Neuron (in vitro differentiated cells): ENCODE measurements around the gene ANKRD30A.
"Not testable (repeated sequence)": the region's sequence is repeated elsewhere in the genome, so short reads cannot be mapped to it uniquely, and the experiment has no call there.

ENCODE experiments used
- H2AFZ ChIP-seq: one replicate; pipeline ENCODE4 v1.6.1; 2013; ENCODE audit warnings: low read depth, mild to moderate bottlenecking, inconsistent platforms, low read length, moderate library complexity
- H3K27me3 ChIP-seq: one replicate; pipeline ENCODE4 v1.6.1; 2013; ENCODE audit warnings: low read length; ENCODE audit not compliant: insufficient read depth
- H3K36me3 ChIP-seq: one replicate; pipeline ENCODE4 v1.6.1; 2013; ENCODE audit warnings: low read length; ENCODE audit not compliant: insufficient read depth
- H3K4me1 ChIP-seq: one replicate; pipeline ENCODE4 v1.6.1; 2013; ENCODE audit warnings: low read length; ENCODE audit not compliant: insufficient read depth
- H3K4me3 ChIP-seq: 2 replicates; pipeline ENCODE4 v1.5.1; 2013; ENCODE audit warnings: mild to moderate bottlenecking, low read length, moderate library complexity
- H3K9me3 ChIP-seq: one replicate; pipeline ENCODE4 v1.6.1; 2013; ENCODE audit warnings: low read length

ANKRD30A gene

DNA sequence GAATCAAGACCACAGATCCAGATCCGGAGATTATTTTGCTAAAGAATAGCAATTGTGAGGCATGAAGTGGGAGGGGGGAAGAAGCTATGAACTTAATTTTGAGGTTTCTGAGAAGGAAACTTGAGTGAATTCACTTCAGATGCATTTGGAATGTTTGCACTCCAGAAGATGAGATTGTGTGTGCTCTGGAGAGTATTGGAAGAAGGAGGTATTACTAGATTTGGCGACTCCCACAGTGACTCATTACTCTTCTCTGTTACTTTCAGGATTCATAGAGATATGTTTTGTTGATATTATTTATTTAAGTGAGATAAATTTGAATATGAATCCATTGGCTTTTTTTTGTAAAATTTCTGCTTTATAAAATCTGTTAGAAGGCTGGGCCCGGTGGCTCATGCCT, 80.7 kb downstream of the ANKRD30A start:
- no peak overlapping the region for H3K4me3 ChIP-seq
- H2AFZ ChIP-seq, result no peak overlapping the region
- H3K9me3 ChIP-seq, result no peaks in the 10 kb centered on the region
- no peaks in the 10 kb centered on the region for H3K36me3 ChIP-seq
- H3K27me3 ChIP-seq, result no peaks in the 10 kb centered on the region
- H3K4me1 ChIP-seq, result no peaks in the 10 kb centered on the region

DNA sequence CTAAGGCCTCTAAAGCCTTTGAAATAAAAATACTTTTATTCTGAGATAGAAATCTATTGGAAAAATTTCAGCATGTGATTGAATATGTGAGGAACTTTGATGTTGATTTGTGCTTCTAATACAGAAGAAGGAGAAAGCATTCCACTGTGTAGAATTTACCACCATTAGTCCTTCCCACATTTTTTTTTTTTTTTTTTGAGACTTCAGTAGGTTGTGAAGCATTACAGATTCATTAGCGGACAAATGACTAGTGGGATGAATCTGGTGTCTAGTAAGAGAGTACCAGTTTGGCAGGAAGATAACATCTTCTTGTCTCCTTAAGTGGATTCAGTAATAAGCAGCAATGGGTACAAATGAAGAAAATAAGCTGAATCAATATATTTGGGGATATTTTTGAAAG, 95.5 kb downstream of the ANKRD30A start:
- H3K27me3 ChIP-seq, result no peaks in the 10 kb centered on the region
- H3K36me3 ChIP-seq, result no peaks in the 10 kb centered on the region
- H3K4me3 ChIP-seq, result no peak overlapping the region
- H2AFZ ChIP-seq, result no peak overlapping the region
- no peaks in the 10 kb centered on the region for H3K4me1 ChIP-seq
- no peaks in the 10 kb centered on the region for H3K9me3 ChIP-seq

DNA sequence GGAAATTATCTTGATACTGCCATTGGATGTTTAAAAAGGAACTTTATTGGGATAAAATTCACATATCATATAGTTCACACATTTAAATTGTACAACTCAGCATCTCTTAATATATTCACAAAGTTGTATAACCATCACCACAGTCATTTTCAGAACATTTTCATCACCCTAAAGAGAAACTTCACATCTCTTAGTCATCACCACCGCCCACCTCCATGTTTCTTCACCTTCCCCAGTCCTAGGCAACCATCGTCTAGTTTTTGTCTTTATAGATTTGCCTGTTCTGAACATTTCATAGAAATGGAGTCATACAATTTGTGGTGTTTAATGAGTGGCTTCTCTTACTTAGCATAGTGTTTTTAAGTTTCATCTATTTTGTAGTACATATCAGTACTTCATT, 96.6 kb downstream of the ANKRD30A start:
- H2AFZ ChIP-seq, result no peak overlapping the region
- H3K4me1 ChIP-seq, result no peaks in the 10 kb centered on the region
- H3K36me3 ChIP-seq, result no peaks in the 10 kb centered on the region
- no peak overlapping the region for H3K4me3 ChIP-seq
- no peaks in the 10 kb centered on the region for H3K9me3 ChIP-seq
- no peaks in the 10 kb centered on the region for H3K27me3 ChIP-seq

DNA sequence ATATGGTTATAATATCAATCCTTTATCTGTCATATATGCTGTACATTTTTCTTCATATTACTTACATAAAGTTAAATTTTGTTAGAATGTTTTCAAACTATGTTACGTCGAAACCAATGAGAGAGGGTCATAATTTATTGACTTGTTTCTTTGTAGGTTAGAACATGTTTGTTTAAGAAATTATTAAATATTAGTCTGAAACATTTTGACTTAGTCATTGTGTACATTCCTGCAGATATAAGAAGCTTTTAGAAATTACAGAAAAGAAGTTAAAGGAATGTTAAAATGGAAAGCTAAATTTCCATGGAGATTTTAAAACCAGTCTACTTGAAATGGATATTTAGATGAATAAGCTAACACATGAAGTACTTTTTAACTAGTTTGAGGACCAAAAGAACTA, 99.8 kb downstream of the ANKRD30A start:
- no peak overlapping the region for H2AFZ ChIP-seq
- no peaks in the 10 kb centered on the region for H3K27me3 ChIP-seq
- H3K36me3 ChIP-seq, result no peaks in the 10 kb centered on the region
- no peaks in the 10 kb centered on the region for H3K4me1 ChIP-seq
- H3K4me3 ChIP-seq, result no peak overlapping the region
- no peaks in the 10 kb centered on the region for H3K9me3 ChIP-seq

DNA sequence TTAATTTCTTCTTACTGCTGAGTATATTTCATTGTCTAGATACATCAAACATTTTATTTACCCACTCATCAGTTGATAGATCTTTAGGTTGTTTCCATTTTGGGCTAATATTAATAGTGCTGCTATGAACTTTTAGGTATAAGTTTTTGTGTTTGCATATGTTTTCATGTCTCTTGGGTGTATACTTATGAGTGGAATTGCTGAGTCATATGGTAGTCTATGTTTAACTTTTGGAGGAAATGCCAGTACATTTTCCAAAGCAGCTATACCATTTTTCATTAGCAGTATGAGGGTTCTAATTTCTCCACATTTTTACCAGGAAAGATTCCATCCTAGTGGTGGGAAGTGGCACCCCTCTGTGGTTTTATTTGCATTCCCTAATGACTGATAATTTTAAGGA, 101.1 kb downstream of the ANKRD30A start:
- H3K4me1 ChIP-seq, result no peaks in the 10 kb centered on the region
- no peak overlapping the region for H2AFZ ChIP-seq
- no peaks in the 10 kb centered on the region for H3K36me3 ChIP-seq
- no peaks in the 10 kb centered on the region for H3K9me3 ChIP-seq
- H3K4me3 ChIP-seq, result no peak overlapping the region
- no peaks in the 10 kb centered on the region for H3K27me3 ChIP-seq

DNA sequence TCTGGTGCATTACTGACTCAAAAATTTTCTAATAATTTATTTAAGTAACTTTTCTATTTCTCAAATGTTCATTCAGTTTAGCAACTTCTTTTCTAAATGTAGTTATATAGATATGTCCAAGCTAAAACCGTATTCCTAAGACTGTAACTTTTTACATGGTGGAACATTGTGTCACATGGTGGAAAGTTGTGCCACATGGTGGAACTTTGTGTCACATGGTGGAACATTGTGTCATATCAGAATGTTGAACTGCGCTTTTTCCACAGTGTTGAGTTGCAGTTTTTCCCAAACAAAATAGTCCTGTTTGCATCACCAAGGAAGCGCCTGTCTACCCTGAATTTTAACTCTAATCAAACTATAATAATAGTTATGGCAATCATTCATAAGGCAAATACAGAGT, 109.3 kb downstream of the ANKRD30A start:
- Histone ChIP-seq H3K4me1 (no peaks in the 10 kb centered on the region), H3K27me3 (no peaks in the 10 kb centered on the region), H2AFZ (no peak overlapping the region), H3K9me3 (no peaks in the 10 kb centered on the region), H3K36me3 (no peaks in the 10 kb centered on the region), H3K4me3 (no peak overlapping the region)

DNA sequence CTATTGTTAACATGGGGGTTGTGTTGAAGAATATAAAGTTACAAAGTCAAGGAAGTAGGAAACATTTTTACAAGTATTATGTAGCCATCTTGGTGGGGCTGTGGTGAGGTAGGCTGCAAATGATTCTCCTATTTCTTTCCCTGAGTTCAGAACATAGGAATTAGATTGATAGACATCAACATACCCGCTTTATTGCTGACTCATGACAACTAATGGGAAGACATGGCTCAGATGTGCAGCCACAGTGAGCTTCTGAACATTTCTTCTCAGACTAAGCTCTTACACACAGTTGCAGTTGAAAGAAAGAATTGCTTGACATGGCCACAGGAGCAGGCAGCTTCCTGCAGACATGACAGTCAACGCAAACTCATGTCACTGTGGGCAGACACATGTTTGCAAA, 110.7 kb downstream of the ANKRD30A start:
- Histone ChIP-seq H3K4me3 (no peak overlapping the region), H3K36me3 (no peaks in the 10 kb centered on the region), H2AFZ (no peak overlapping the region), H3K27me3 (no peaks in the 10 kb centered on the region), H3K9me3 (no peaks in the 10 kb centered on the region), H3K4me1 (no peaks in the 10 kb centered on the region)

DNA sequence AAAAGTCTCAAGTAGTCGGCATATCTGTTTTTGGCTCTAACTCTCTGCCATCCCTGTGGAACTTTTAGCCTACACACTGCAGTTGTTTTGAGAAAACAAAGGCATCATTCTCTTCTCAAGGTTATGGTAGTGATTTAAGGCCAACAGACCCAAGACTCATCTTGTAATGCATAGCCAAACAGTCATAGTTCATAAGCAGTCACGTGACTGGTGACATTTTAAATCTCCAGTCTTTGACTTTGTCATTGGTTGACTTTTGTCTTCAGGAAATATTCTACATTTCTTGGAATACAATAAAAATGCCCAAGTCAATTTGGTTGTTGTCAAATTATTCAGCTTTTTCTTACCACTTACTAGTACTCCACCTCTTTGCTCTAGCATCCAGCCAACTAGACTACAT, 114.8 kb downstream of the ANKRD30A start:
- H3K27me3 ChIP-seq, result no peaks in the 10 kb centered on the region
- no peak overlapping the region for H3K4me3 ChIP-seq
- no peak overlapping the region for H2AFZ ChIP-seq
- H3K36me3 ChIP-seq, result no peaks in the 10 kb centered on the region
- no peaks in the 10 kb centered on the region for H3K9me3 ChIP-seq
- no peaks in the 10 kb centered on the region for H3K4me1 ChIP-seq

DNA sequence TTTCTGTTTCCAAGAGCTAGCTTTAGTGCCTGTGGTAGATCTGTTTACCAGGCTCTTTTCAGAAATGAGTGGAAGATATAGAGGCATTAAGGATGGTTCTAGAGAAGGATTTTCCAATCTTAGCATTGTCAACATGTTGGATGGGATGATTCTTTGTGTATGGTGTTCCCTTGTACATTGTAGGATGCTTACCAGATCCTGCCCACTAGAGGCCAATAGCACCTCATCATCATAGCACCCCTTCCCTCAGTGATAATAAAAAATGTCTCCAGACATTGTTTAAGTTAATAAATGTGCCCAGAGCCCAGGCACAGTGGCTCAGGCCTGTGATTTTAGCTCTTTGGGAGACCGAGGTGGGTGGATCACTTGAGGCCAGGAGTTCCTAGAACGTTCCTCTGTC, 121.2 kb downstream of the ANKRD30A start:
- no peaks in the 10 kb centered on the region for H3K27me3 ChIP-seq

DNA sequence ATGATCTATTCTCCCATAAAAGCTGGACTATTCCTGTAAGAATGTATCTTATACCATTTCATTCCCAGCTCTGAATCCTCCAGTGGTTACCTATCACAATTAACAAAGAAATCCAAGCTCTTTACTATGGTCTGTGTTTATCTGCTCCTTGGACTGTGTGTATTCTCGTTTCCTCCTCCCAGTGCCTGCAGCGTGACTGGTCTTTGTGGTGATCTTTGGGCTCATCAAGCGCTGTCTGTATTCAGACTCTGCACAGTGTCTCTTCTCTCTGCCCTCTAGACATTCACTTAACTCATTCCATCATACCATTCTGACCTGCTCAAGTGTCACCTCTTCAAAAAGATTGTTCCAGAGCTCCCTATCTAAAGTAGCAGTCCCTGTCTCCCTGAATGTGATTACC, 130.4 kb downstream of the ANKRD30A start:
- H3K36me3 ChIP-seq, H3K4me1 ChIP-seq, H3K9me3 ChIP-seq, H3K4me3 ChIP-seq, H2AFZ ChIP-seq, H3K27me3 ChIP-seq: not testable (repeated sequence)

More for the DNA sequence above, 121.2 kb downstream of the ANKRD30A start:
- Histone ChIP-seq H3K4me1 (no peaks in the 10 kb centered on the region), H2AFZ (no peak overlapping the region), H3K4me3 (no peak overlapping the region), H3K9me3 (no peaks in the 10 kb centered on the region), H3K36me3 (no peaks in the 10 kb centered on the region)

DNA sequence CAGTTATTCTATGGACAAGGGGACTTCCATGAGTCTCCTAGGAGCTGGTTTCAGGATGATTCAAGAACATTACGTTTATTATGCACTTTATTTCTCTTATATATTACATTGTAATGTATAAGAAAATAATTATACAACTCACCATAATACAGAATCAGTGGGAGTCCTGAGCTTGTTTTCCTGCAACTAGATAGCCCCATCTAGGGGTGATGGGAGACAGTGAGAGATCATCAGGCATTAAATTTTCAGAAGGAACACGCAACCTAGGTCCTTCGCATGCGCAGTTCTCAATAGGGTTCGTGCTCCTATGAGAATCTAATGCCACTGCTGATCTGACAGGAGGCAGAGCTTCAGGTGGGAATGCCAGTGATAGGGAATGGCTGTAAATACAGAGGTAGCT, 137.9 kb downstream of the ANKRD30A start:
- Histone ChIP-seq H3K4me1 (no peaks in the 10 kb centered on the region), H3K4me3 (no peak overlapping the region), H3K36me3 (no peaks in the 10 kb centered on the region), H3K9me3 (no peaks in the 10 kb centered on the region), H2AFZ (no peak overlapping the region), H3K27me3 (no peaks in the 10 kb centered on the region)

DNA sequence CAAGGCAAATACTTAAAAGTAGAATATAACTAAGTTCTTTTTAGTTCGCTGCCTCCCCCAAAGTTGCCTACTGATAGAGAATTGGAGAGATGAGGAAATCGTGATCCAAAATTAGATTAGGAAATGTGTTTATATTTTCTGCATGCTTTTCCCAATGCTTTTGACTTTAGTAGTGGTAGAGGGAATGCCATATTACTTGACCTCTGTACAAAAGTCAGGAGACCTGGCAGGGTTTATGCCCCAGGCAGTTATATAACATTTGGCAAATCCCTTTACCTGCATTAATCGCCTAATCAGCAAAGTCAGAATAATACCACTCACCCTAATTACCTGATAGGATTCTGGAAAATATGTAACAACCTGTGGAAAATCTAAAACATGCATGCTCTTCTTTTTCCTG, 142.9 kb downstream of the ANKRD30A start:
- no peaks in the 10 kb centered on the region for H3K27me3 ChIP-seq
- no peak overlapping the region for H3K4me3 ChIP-seq
- no peaks in the 10 kb centered on the region for H3K9me3 ChIP-seq
- H3K4me1 ChIP-seq, result no peaks in the 10 kb centered on the region
- no peak overlapping the region for H2AFZ ChIP-seq
- H3K36me3 ChIP-seq, result no peaks in the 10 kb centered on the region

DNA sequence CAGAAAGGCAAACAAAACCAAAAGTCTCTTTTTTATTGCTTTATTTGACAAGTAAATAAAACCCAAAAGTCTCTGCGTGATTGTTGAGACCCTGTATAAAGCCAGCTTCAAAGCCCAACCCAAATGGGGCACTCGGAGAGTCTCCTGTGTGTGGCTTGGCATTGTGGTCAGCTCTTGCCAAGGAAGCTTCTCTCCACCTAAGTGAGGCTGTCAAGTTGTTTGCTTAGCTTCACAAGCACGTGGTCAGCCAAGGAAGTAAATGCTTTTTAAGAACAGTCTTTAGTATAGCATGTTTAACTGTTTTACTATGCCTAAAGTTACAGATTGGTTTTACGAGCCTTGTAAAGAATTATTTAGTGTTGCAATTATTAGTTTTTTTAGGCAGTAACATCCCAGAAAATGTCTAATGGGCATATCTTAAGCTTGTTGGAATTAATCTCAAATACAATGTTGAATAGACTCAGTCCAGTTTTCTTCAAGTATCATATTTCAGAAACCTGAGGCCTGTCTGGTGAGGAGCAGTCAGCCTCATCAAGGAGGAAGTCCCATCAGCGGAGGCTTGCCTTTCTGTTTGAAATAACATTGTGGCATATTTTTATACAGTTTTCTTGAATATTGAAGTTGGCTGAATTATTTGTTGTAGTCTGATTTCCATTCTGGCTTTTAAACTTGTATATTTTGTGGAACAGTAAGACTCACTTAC, 144.3 kb downstream of the ANKRD30A start:
- Histone ChIP-seq H3K9me3 (no peaks in the 10 kb centered on the region), H2AFZ (no peak overlapping the region), H3K27me3 (no peaks in the 10 kb centered on the region), H3K4me3 (no peak overlapping the region), H3K4me1 (no peaks in the 10 kb centered on the region), H3K36me3 (no peaks in the 10 kb centered on the region)

DNA sequence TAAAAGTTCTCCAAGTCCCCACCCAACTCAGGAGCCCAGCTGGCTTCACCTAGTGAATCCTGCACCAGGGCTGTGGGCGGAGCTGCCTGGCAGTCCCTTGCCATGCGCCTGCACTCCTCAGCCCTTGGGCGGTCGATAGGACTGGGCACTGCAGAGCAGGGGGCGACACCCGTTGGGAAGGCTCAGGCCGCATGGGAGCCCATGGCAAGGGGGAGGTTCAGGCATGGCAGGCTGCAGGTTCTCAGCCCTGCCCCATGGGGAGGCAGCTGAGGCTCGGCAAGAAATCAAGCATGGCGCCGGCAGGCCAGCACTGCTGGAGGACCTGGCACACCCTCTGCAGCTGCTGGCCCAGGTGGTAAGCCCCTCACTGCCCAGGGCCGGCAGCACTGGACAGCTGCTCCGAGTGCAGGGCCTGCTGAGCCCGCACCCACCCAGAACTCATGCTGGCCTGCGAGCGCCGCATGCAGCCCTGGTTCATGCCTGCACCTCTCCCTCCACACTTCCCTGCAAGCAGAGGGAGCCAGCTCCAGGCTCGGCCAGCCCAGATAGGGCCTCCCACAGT, 149.9 kb downstream of the ANKRD30A start:
- Histone ChIP-seq H2AFZ (no peak overlapping the region), H3K4me1 (no peaks in the 10 kb centered on the region), H3K9me3 (no peaks in the 10 kb centered on the region), H3K27me3 (no peaks in the 10 kb centered on the region), H3K4me3 (no peak overlapping the region), H3K36me3 (no peaks in the 10 kb centered on the region)
